ENCODE results near the gene HAAO.

HAAO gene

GRCh38 chr2:42800461-42800962, 8.1 kb upstream of the HAAO start:
- no peak overlapping the region for H3K27ac ChIP-seq (ENCODE audit: low read length)
- no peak overlapping the region for H3K4me3 ChIP-seq (ENCODE audit: low read depth in 1 of 2, low read length in 2 of 2)
- H3K27me3 ChIP-seq (ENCODE audit: low read depth, low read length) = no peaks in the 10 kb centered on the region

DNA sequence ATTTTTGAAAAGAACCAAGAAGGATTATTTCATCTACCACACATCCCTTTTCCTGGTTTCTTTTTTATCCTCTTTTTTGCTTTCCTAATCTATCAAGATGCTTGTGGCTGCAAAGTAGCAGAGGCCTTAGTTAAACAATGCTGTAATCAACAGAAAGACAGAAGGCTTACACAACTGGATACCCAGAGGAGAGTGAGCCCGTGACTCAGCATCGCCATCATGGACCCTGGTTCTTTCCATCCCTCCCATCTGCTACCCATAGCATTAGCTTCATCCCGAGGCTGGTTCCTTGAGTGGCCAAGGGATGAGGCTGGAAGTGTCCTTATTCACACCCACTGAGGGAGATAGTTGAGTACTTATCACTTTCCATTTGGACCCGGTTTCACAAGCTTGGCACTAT, 7.5 kb upstream of the HAAO start:
- no peak overlapping the region for H3K27ac ChIP-seq (ENCODE audit: low read length)
- H3K4me3 ChIP-seq (ENCODE audit: low read depth in 1 of 2, low read length in 2 of 2) = no peak overlapping the region
- H3K9me3 ChIP-seq (ENCODE audit: control insufficient read depth in 1 of 2, low read length in 2 of 2) = no peaks in the 10 kb centered on the region
- H3K4me1 ChIP-seq (ENCODE audit: control insufficient read depth in 1 of 2, insufficient read depth in 2 of 2, low read length in 2 of 2) = peaks cover 4 to 10% of the 10 kb centered on the region in 2 donors
- no peaks in the 10 kb centered on the region for H3K36me3 ChIP-seq (ENCODE audit: control insufficient read depth in 1 of 2, insufficient read depth in 2 of 2, low read length in 2 of 2)
- H3K27me3 ChIP-seq (ENCODE audit: low read depth, low read length) = no peaks in the 10 kb centered on the region

More at GRCh38 chr2:42800461-42800962, 8.1 kb upstream of the HAAO start:
- Histone ChIP-seq H3K9me3 (ENCODE audit: control insufficient read depth in 1 of 2, low read length in 2 of 2) (no peaks in the 10 kb centered on the region), H3K4me1 (ENCODE audit: control insufficient read depth in 1 of 2, insufficient read depth in 2 of 2, low read length in 2 of 2) (peaks cover 4 to 10% of the 10 kb centered on the region in 2 donors), H3K36me3 (ENCODE audit: control insufficient read depth in 1 of 2, insufficient read depth in 2 of 2, low read length in 2 of 2) (no peaks in the 10 kb centered on the region)

DNA sequence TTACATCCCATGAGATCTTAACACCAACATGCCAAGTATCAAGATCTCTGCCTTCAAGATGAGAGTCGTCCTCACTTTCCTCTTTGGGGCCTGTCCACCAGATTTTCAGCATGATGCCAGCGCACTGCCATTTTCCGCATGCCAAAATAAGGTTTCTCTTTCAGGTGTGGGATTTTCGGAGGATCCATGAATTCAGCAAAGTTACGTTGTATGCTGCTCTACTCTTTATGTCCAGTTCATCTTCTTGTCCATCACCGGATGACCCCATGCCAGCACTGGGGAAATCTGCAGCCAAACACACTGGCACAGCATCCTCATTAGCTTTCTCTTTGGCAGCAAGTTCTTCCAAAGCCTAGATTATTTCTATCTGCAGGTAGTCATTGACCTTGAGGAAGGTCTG, 4.9 kb upstream of the HAAO start:
- H3K27me3 ChIP-seq (ENCODE audit: low read depth, low read length) = no peaks in the 10 kb centered on the region
- peaks cover 4 to 10% of the 10 kb centered on the region in 2 donors for H3K4me1 ChIP-seq (ENCODE audit: control insufficient read depth in 1 of 2, insufficient read depth in 2 of 2, low read length in 2 of 2)
- H3K27ac ChIP-seq (ENCODE audit: low read length) = no peak overlapping the region
- H3K4me3 ChIP-seq (ENCODE audit: low read depth in 1 of 2, low read length in 2 of 2) = no peak overlapping the region
- no peaks in the 10 kb centered on the region for H3K9me3 ChIP-seq (ENCODE audit: control insufficient read depth in 1 of 2, low read length in 2 of 2)
- H3K36me3 ChIP-seq (ENCODE audit: control insufficient read depth in 1 of 2, insufficient read depth in 2 of 2, low read length in 2 of 2) = no peaks in the 10 kb centered on the region

DNA sequence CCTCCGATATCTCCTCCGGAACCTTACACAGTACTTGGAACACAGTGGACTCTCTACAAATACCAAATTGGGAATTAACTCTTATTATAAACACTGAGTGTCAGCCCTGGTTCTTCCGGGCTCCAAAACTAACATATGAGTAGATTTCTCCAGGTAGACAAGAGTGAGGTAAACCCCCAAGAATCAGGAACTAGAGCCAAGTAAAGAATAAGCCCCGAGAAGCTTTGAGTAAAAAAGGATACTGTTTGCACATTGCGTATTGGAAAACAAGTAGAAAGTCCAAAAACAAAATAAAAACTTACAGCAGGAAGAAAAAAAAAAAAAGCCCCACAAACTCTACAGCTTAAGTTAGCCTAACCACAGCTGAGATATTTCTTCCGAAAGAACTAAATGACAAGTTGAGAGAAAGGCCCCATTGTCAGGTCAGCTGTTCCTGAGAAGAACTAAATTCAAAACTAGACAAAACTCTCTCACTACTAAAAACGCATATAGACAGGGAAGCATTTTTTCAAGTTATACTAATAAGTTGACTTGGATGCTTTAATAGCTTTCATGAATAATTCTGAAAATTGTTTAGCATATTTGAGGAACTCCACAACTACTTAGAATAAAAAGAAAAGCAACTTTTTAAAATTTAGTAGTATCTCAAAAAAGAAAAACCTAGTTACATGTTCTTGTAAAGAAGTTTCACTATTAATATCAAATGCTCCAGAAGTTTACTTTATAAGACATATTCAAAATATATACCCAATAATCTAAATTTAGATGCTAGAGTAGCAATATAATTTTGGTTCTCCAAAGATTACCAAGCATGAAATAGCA, 4.3 kb upstream of the HAAO start:
- Histone ChIP-seq H3K4me3 (ENCODE audit: low read depth in 1 of 2, low read length in 2 of 2) (no peak overlapping the region), H3K27ac (ENCODE audit: low read length) (no peak overlapping the region), H3K9me3 (ENCODE audit: control insufficient read depth in 1 of 2, low read length in 2 of 2) (no peaks in the 10 kb centered on the region), H3K27me3 (ENCODE audit: low read depth, low read length) (no peaks in the 10 kb centered on the region), H3K4me1 (ENCODE audit: control insufficient read depth in 1 of 2, insufficient read depth in 2 of 2, low read length in 2 of 2) (peaks cover 4 to 13% of the 10 kb centered on the region in 2 donors), H3K36me3 (ENCODE audit: control insufficient read depth in 1 of 2, insufficient read depth in 2 of 2, low read length in 2 of 2) (no peaks in the 10 kb centered on the region)

DNA sequence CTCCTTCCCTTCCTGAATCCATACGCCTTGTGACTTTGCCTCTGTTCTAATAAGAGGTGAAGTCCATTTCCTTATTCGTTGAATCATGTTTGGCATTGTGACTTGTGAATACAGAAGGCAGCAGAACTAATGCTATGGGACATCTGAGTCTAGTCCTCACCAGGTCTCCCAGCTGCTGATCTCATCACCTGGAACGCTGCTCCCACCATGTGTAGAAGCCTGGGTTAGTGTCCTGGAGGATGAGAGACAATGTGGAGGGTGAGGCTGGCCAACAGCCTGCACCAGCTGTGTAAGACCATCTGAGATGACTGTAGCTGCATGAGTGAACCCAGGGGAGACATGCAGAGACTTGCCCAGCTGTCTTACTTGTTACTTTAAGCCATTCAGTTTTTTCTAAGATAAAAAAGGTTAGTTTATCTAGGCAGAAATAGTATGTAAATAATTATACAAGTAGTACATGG, 3.5 kb upstream of the HAAO start:
- Histone ChIP-seq H3K4me3 (ENCODE audit: low read depth in 1 of 2, low read length in 2 of 2) (no peak overlapping the region), H3K27ac (ENCODE audit: low read length) (peak overlapping the region; percentile 19), H3K4me1 (ENCODE audit: control insufficient read depth in 1 of 2, insufficient read depth in 2 of 2, low read length in 2 of 2) (peaks cover 4 to 13% of the 10 kb centered on the region in 2 donors), H3K9me3 (ENCODE audit: control insufficient read depth in 1 of 2, low read length in 2 of 2) (no peaks in the 10 kb centered on the region), H3K27me3 (ENCODE audit: low read depth, low read length) (no peaks in the 10 kb centered on the region), H3K36me3 (ENCODE audit: control insufficient read depth in 1 of 2, insufficient read depth in 2 of 2, low read length in 2 of 2) (no peaks in the 10 kb centered on the region)

- Histone ChIP-seq H3K36me3 (ENCODE audit: control insufficient read depth in 1 of 2, insufficient read depth in 2 of 2, low read length in 2 of 2) (no peaks in the 10 kb centered on the region), H3K4me1 (ENCODE audit: control insufficient read depth in 1 of 2, insufficient read depth in 2 of 2, low read length in 2 of 2) (peaks cover 4 to 13% of the 10 kb centered on the region in 2 donors), H3K27me3 (ENCODE audit: low read depth, low read length) (no peaks in the 10 kb centered on the region), H3K4me3 (ENCODE audit: low read depth in 1 of 2, low read length in 2 of 2) (no peak overlapping the region), H3K27ac (ENCODE audit: low read length) (no peak overlapping the region), H3K9me3 (ENCODE audit: control insufficient read depth in 1 of 2, low read length in 2 of 2) (no peaks in the 10 kb centered on the region)
Measured at GRCh38 chr2:42795275-42795674, 2.9 kb upstream of the HAAO start.

DNA sequence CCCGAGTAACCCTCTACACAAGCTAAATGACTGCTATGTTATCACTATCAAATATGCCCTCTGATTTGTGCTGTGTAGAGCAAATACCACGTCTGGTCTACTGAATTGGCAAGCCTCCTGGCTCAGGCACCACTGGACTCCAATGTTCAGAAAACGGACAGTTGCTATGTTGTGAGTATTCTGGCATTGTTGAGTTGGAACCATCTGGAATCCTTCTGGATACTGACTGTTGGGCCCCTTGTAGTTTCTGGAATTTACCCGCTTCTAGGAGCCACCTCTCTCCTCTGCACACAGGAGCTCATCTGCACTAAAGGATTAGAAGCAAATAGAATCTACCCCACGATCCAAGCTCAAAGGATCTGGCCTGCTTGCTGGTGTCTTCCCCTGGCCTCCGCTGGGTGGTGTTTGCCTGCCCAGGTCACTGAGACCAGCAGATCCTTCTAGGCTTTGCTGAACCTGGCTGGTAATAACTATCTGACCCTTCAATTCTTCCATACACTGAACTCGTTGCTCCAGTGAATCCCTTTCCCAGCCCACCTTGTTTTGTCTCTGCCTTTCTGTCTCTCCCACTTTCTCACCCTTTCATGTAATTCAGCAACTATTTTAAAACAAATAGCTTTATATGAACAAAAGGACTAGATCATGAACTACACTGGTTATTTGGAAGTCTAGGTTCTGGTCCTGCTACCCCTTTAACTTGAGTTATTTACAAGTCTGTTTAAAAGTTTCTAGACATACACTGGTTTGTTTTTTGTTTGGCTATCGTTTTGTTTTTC, 2.1 kb upstream of the HAAO start:
- no peak overlapping the region for H3K27ac ChIP-seq (ENCODE audit: low read length)
- H3K4me3 ChIP-seq (ENCODE audit: low read depth in 1 of 2, low read length in 2 of 2) = peak overlapping the region in 1 of 2 donors; percentile 65
- no peaks in the 10 kb centered on the region for H3K36me3 ChIP-seq (ENCODE audit: control insufficient read depth in 1 of 2, insufficient read depth in 2 of 2, low read length in 2 of 2)
- no peaks in the 10 kb centered on the region for H3K9me3 ChIP-seq (ENCODE audit: control insufficient read depth in 1 of 2, low read length in 2 of 2)
- H3K27me3 ChIP-seq (ENCODE audit: low read depth, low read length) = no peaks in the 10 kb centered on the region
- peaks cover 4 to 17% of the 10 kb centered on the region in 2 donors for H3K4me1 ChIP-seq (ENCODE audit: control insufficient read depth in 1 of 2, insufficient read depth in 2 of 2, low read length in 2 of 2)

GRCh38 chr2:42793334-42794270, 1.2 kb upstream of the HAAO start:
- H3K36me3 ChIP-seq (ENCODE audit: control insufficient read depth in 1 of 2, insufficient read depth in 2 of 2, low read length in 2 of 2) = no peaks in the 10 kb centered on the region
- peaks cover 4 to 17% of the 10 kb centered on the region in 2 donors for H3K4me1 ChIP-seq (ENCODE audit: control insufficient read depth in 1 of 2, insufficient read depth in 2 of 2, low read length in 2 of 2)
- peak overlapping the region; percentile 65 to 82 for H3K4me3 ChIP-seq (ENCODE audit: low read depth in 1 of 2, low read length in 2 of 2)
- no peaks in the 10 kb centered on the region for H3K9me3 ChIP-seq (ENCODE audit: control insufficient read depth in 1 of 2, low read length in 2 of 2)
- H3K27ac ChIP-seq (ENCODE audit: low read length) = peak overlapping the region; percentile 52
- H3K27me3 ChIP-seq (ENCODE audit: low read depth, low read length) = no peaks in the 10 kb centered on the region

- Histone ChIP-seq H3K27ac (ENCODE audit: low read length) (peak overlapping the region; percentile 49), H3K4me3 (ENCODE audit: low read depth in 1 of 2, low read length in 2 of 2) (peak overlapping the region; percentile 65 to 82), H3K9me3 (ENCODE audit: control insufficient read depth in 1 of 2, low read length in 2 of 2) (no peaks in the 10 kb centered on the region), H3K4me1 (ENCODE audit: control insufficient read depth in 1 of 2, insufficient read depth in 2 of 2, low read length in 2 of 2) (peaks cover 4 to 17% of the 10 kb centered on the region in 2 donors), H3K27me3 (ENCODE audit: low read depth, low read length) (no peaks in the 10 kb centered on the region), H3K36me3 (ENCODE audit: control insufficient read depth in 1 of 2, insufficient read depth in 2 of 2, low read length in 2 of 2) (no peaks in the 10 kb centered on the region)
Measured at GRCh38 chr2:42792087-42792582, 248 bp downstream of the HAAO start.

DNA sequence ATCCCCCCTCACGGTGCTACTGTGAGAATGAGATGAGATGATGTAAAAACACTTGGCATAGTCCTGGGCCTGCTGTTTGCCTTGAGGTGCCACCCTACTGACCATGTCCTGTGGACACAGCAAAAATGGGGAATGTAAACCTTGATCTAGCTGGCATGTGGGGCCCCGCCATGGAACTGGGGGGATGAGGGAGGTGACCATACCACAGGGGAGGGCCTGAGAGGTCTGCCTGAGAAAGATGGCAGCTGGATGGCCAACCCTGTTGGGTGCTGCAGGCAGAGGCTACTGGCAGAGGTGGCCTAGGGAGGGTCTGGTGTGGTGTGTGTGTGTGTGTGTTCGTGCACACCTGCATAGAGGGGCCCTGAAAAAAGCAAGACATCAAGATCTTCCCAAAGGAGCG, 777 bp downstream of the HAAO start:
- Histone ChIP-seq H3K27me3 (ENCODE audit: low read depth, low read length) (no peaks in the 10 kb centered on the region), H3K4me1 (ENCODE audit: control insufficient read depth in 1 of 2, insufficient read depth in 2 of 2, low read length in 2 of 2) (peaks cover 4 to 17% of the 10 kb centered on the region in 2 donors), H3K4me3 (ENCODE audit: low read depth in 1 of 2, low read length in 2 of 2) (peak overlapping the region; percentile 65 to 82), H3K36me3 (ENCODE audit: control insufficient read depth in 1 of 2, insufficient read depth in 2 of 2, low read length in 2 of 2) (no peaks in the 10 kb centered on the region), H3K27ac (ENCODE audit: low read length) (no peak overlapping the region), H3K9me3 (ENCODE audit: control insufficient read depth in 1 of 2, low read length in 2 of 2) (no peaks in the 10 kb centered on the region)

All from muscle layer of duodenum (tissue), 2 donors.